GM12875 (cell line): Measurements from ENCODE around the gene SOD1.

Source experiments
- H3K4me3 ChIP-seq: one replicate; pipeline ENCODE4 v1.5.1; 2011; ENCODE audit warnings: low read depth, low read length, control low read depth
- CTCF ChIP-seq: IDR thresholded peaks from 2 replicates; pipeline ENCODE4 v1.5.1; 2011; ENCODE audit warnings: low read depth, mild to moderate bottlenecking, control low read depth, inconsistent platforms, low read length, moderate library complexity, borderline replicate concordance; ENCODE audit not compliant: insufficient read depth

SOD1 gene

GRCh38 chr21:31659536-31660258 lies at the start of gene SOD1:
SOD1 (plus strand) TSS chr21:31659693; CDS start chr21:31659770, 77 bp downstream.
- peak within 1 kb of the TSS; percentile 66 for H3K4me3 ChIP-seq
- no peak for TF ChIP-seq CTCF

GRCh38 chr21:31611445-31611844 lies 48.0 kb upstream of the SOD1 start:
- no peak overlapping the region for H3K4me3 ChIP-seq
- no peak for TF ChIP-seq CTCF

GRCh38 chr21:31612894-31613785 lies 46.4 kb upstream of the SOD1 start:
- no peak overlapping the region for H3K4me3 ChIP-seq
- TF ChIP-seq CTCF = no peak

GRCh38 chr21:31614705-31615104 lies 44.8 kb upstream of the SOD1 start:
- TF ChIP-seq CTCF = no peak
- H3K4me3 ChIP-seq = no peak overlapping the region

GRCh38 chr21:31616216-31616615 lies 43.3 kb upstream of the SOD1 start:
- no peak for TF ChIP-seq CTCF
- no peak overlapping the region for H3K4me3 ChIP-seq

- no peak for TF ChIP-seq CTCF
- H3K4me3 ChIP-seq = no peak overlapping the region
Observed at GRCh38 chr21:31618696-31619430, 40.6 kb upstream of the SOD1 start.
